Ishikawa (cell line): ENCODE measurements around the gene LMF2.
A peak's percentile ranks its signal among the peaks of the same experiment; 100 is the strongest.

Source experiments
- CEBPB ChIP-seq: IDR thresholded peaks from 2 replicates; pipeline ENCODE4 v1.6.1; 2012
- CREB1 ChIP-seq: IDR thresholded peaks from 2 replicates; pipeline ENCODE4 v1.6.1; 2012; ENCODE audit warnings: low read depth
- EGR1 ChIP-seq: IDR thresholded peaks from 2 replicates; pipeline ENCODE4 v1.6.1; 2012
- EP300 ChIP-seq: IDR thresholded peaks from 2 replicates; pipeline ENCODE4 v1.6.1; 2012; ENCODE audit warnings: borderline replicate concordance
- FOXM1 ChIP-seq: IDR thresholded peaks from 2 replicates; pipeline ENCODE4 v1.6.1; 2012; ENCODE audit warnings: low read depth, borderline replicate concordance
- MAX ChIP-seq: IDR thresholded peaks from 2 replicates; pipeline ENCODE4 v1.6.1; 2012
- NFIC ChIP-seq: IDR thresholded peaks from 2 replicates; pipeline ENCODE4 v1.6.1; 2012
- RAD21 ChIP-seq: IDR thresholded peaks from 2 replicates; pipeline ENCODE4 v1.6.1; 2012; ENCODE audit warnings: low read depth
- REST ChIP-seq: IDR thresholded peaks from 2 replicates; pipeline ENCODE4 v1.6.1; 2012; ENCODE audit warnings: low read depth, mild to moderate bottlenecking
- TAF1 ChIP-seq: IDR thresholded peaks from 2 replicates; pipeline ENCODE4 v1.6.1; 2012; ENCODE audit warnings: low read depth, mild to moderate bottlenecking
- TCF12 ChIP-seq: IDR thresholded peaks from 2 replicates; pipeline ENCODE4 v1.6.1; 2012; ENCODE audit warnings: low read depth
- TEAD4 ChIP-seq: IDR thresholded peaks from 2 replicates; pipeline ENCODE4 v1.6.1; 2012
- USF1 ChIP-seq: IDR thresholded peaks from 2 replicates; pipeline ENCODE4 v1.6.1; 2012
- YY1 ChIP-seq: IDR thresholded peaks from 2 replicates; pipeline ENCODE4 v1.6.1; 2012; ENCODE audit warnings: low read depth
- ZBTB7A ChIP-seq: IDR thresholded peaks from 2 replicates; pipeline ENCODE4 v1.6.1; 2012; ENCODE audit warnings: low read depth

Gene LMF2

GRCh38 chr22:50507421-50507990 is at the start of gene LMF2:
Gene LMF2, minus strand, starts transcription at chr22:50507702. Its CDS starts 27 bp downstream, at chr22:50507675.
- TF ChIP-seq YY1, result peak; percentile 79
- no peak for TF ChIP-seq MAX

- no peak for TF ChIP-seq CREB1
- no peak for TF ChIP-seq TAF1
- no peak for TF ChIP-seq NFIC
- no peak for TF ChIP-seq EP300
- no peak for TF ChIP-seq REST
- no peak for TF ChIP-seq ZBTB7A
- no peak for TF ChIP-seq TCF12
Measured at GRCh38 chr22:50556703-50557102, 49.2 kb upstream of the LMF2 start.

- TF ChIP-seq RAD21, result no peak
- TF ChIP-seq EGR1, result no peak
- TF ChIP-seq YY1, result no peak
- TF ChIP-seq ZBTB7A, result no peak
- no peak for TF ChIP-seq TEAD4
- no peak for TF ChIP-seq EP300
- no peak for TF ChIP-seq TCF12
- TF ChIP-seq NFIC, result no peak
- no peak for TF ChIP-seq CEBPB
- no peak for TF ChIP-seq MAX
- TF ChIP-seq CREB1, result no peak
- TF ChIP-seq FOXM1, result no peak
- TF ChIP-seq USF1, result no peak
- no peak for TF ChIP-seq REST
- no peak for TF ChIP-seq TAF1
Measured at GRCh38 chr22:50553310-50553709, 45.8 kb upstream of the LMF2 start.

- TF ChIP-seq REST (no peak), TEAD4 (no peak), NFIC (no peak), CEBPB (no peak), TAF1 (no peak)
Measured at GRCh38 chr22:50551160-50551752, 43.8 kb upstream of the LMF2 start.

GRCh38 chr22:50550395-50550794 is 42.9 kb upstream of the LMF2 start:
- TF ChIP-seq USF1 (no peak), ZBTB7A (no peak), FOXM1 (no peak), REST (no peak), TAF1 (no peak)
